Measurements from ENCODE around the gene LHFPL4. TPM values are rescaled to one million over a fixed set of nuclear protein-coding genes. Genes with fewer than 3 reads are reported as not detected.
"Not testable (repeated sequence)": the region's sequence is repeated elsewhere in the genome, so short reads cannot be mapped to it uniquely, and the experiment has no call there.

The LHFPL4 gene
- total RNA-seq, 1 experiment from 2014 or later: not detected

- BruUV-seq (replicated peaks): no TSS peak
- ChIA-PET POLR2A (ENCODE audit: low non-redundant PET) (no interaction called here), CTCF (no interaction called here)
- Histone ChIP-seq H3K4me3 (ENCODE audit: low read depth, low read length, poor library complexity, severe bottlenecking) (no peak overlapping the region), H3K9me3 (ENCODE audit: low read depth, low read length, poor library complexity, severe bottlenecking) (no peaks in the 10 kb centered on the region), H3K27ac (ENCODE audit: low read depth, low read length, poor library complexity, severe bottlenecking) (no peak overlapping the region), H3K27me3 (replicated peaks; ENCODE audit: insufficient read depth, low read depth, low read length, poor library complexity) (peaks cover 8% of the 10 kb centered on the region), H3K36me3 (ENCODE audit: insufficient read depth, low read length, poor library complexity, severe bottlenecking) (no peaks in the 10 kb centered on the region), H3K4me1 (ENCODE audit: insufficient read depth, low read length, poor library complexity, severe bottlenecking) (peaks cover 7% of the 10 kb centered on the region)
- no peak for DNase-seq (ENCODE audit: low spot score)
- intact Hi-C loops (cut with micrococcal nuclease; ENCODE audit: unreplicated experiment): no loop called here
- TF ChIP-seq EZH2 (IDR thresholded peaks at IDR 0.05; ENCODE audit: borderline replicate concordance, low read depth, low read length, poor library complexity, severe bottlenecking): no peak
- no peak for TF ChIP-seq CTCF (conservative IDR thresholded peaks at IDR 0.05; ENCODE audit: low read depth, low read length)
These were observed 55.6 kb downstream of the LHFPL4 start for GRCh38 chr3:9497821-9498565.

- BruUV-seq (replicated peaks): no TSS peak
- peaks cover 8% of the 10 kb centered on the region for H3K27me3 ChIP-seq (replicated peaks; ENCODE audit: insufficient read depth, low read depth, low read length, poor library complexity)
- DNase-seq (ENCODE audit: low spot score): no peak
- ChIA-PET POLR2A (ENCODE audit: low non-redundant PET) (no interaction called here), CTCF (no interaction called here)
- peaks cover 7% of the 10 kb centered on the region for H3K4me1 ChIP-seq (ENCODE audit: insufficient read depth, low read length, poor library complexity, severe bottlenecking)
- H3K9me3 ChIP-seq (ENCODE audit: low read depth, low read length, poor library complexity, severe bottlenecking): no peaks in the 10 kb centered on the region
- no peaks in the 10 kb centered on the region for H3K36me3 ChIP-seq (ENCODE audit: insufficient read depth, low read length, poor library complexity, severe bottlenecking)
- H3K27ac ChIP-seq (ENCODE audit: low read depth, low read length, poor library complexity, severe bottlenecking): no peak overlapping the region
- no peak overlapping the region for H3K4me3 ChIP-seq (ENCODE audit: low read depth, low read length, poor library complexity, severe bottlenecking)
- intact Hi-C loops (cut with micrococcal nuclease; ENCODE audit: unreplicated experiment): no loop called here
- TF ChIP-seq CTCF (conservative IDR thresholded peaks at IDR 0.05; ENCODE audit: low read depth, low read length) (no peak), EZH2 (IDR thresholded peaks at IDR 0.05; ENCODE audit: borderline replicate concordance, low read depth, low read length, poor library complexity, severe bottlenecking) (no peak)
These were observed 56.7 kb downstream of the LHFPL4 start for GRCh38 chr3:9496893-9497292.

GRCh38 chr3:9494036-9494435, 59.6 kb downstream of the LHFPL4 start:
- H3K27me3 ChIP-seq (replicated peaks; ENCODE audit: insufficient read depth, low read depth, low read length, poor library complexity); H3K27ac ChIP-seq (ENCODE audit: low read depth, low read length, poor library complexity, severe bottlenecking); H3K9me3 ChIP-seq (ENCODE audit: low read depth, low read length, poor library complexity, severe bottlenecking); H3K4me3 ChIP-seq (ENCODE audit: low read depth, low read length, poor library complexity, severe bottlenecking); CTCF ChIA-PET; H3K4me1 ChIP-seq (ENCODE audit: insufficient read depth, low read length, poor library complexity, severe bottlenecking); POLR2A ChIA-PET (ENCODE audit: low non-redundant PET); intact Hi-C loops (cut with micrococcal nuclease; ENCODE audit: unreplicated experiment); BruUV-seq (replicated peaks); DNase-seq (ENCODE audit: low spot score); H3K36me3 ChIP-seq (ENCODE audit: insufficient read depth, low read length, poor library complexity, severe bottlenecking): not testable (repeated sequence)

- no peak for DNase-seq (ENCODE audit: low spot score)
- ChIA-PET CTCF (no interaction called here), POLR2A (ENCODE audit: low non-redundant PET) (interaction anchor here (0.6 kb wide), 1 partner anchor 75 kb away, joined by 4 read pairs; no protein-coding TSS in a partner anchor)
- H3K36me3 ChIP-seq (ENCODE audit: insufficient read depth, low read length, poor library complexity, severe bottlenecking): no peaks in the 10 kb centered on the region
- no peaks in the 10 kb centered on the region for H3K4me1 ChIP-seq (ENCODE audit: insufficient read depth, low read length, poor library complexity, severe bottlenecking)
- intact Hi-C loops (cut with micrococcal nuclease; ENCODE audit: unreplicated experiment): no loop called here
- BruUV-seq (replicated peaks): no TSS peak
- H3K9me3 ChIP-seq (ENCODE audit: low read depth, low read length, poor library complexity, severe bottlenecking): no peaks in the 10 kb centered on the region
- no peak overlapping the region for H3K4me3 ChIP-seq (ENCODE audit: low read depth, low read length, poor library complexity, severe bottlenecking)
- no peak for TF ChIP-seq CTCF (conservative IDR thresholded peaks at IDR 0.05; ENCODE audit: low read depth, low read length)
- TF ChIP-seq EZH2 (IDR thresholded peaks at IDR 0.05; ENCODE audit: borderline replicate concordance, low read depth, low read length, poor library complexity, severe bottlenecking): no peak
- no peaks in the 10 kb centered on the region for H3K27me3 ChIP-seq (replicated peaks; ENCODE audit: insufficient read depth, low read depth, low read length, poor library complexity)
- no peak overlapping the region for H3K27ac ChIP-seq (ENCODE audit: low read depth, low read length, poor library complexity, severe bottlenecking)
These were observed 62.1 kb downstream of the LHFPL4 start for GRCh38 chr3:9491506-9491905.

Measured in A673 (cell line).